Activated naive CD4-positive, alpha-beta T cell treated with anti-CD3 and anti-CD28 coated beads, Interleukin-2, amount 50 U/mL, for 72 hours (primary cell): Measurements from ENCODE around the gene FRMD3. TPM values are rescaled to one million over a fixed set of nuclear protein-coding genes. Genes with fewer than 3 reads are reported as not detected.

ENCODE experiments used
- ATAC-seq, 2 donors: fragments of 150-1000 bp; cut with Tn5 transposase; 2 replicates each; pipeline ENCODE4 v1.10.0; 2021; ENCODE audit warnings: mild to moderate bottlenecking in 2 of 2, moderate library complexity in 2 of 2
- DNase-seq, 2 donors: peaks; one replicate each; pipeline ENCODE4 v3.0.0; 2021 to 2022; ENCODE audit warnings: low spot score in 2 of 2
- H3K27ac Mint-ChIP-seq, 2 donors: one replicate each; pipeline ENCODE4 v1.8.0; 2022; ENCODE audit warnings: mild to moderate bottlenecking in 2 of 2, mixed read lengths in 2 of 2
- H3K36me3 Mint-ChIP-seq, 2 donors: one replicate each; pipeline ENCODE4 v1.8.0; 2022; ENCODE audit warnings: mixed read lengths in 2 of 2
- H3K9me3 Mint-ChIP-seq, 2 donors: one replicate each; pipeline ENCODE4 v1.8.0; 2022; ENCODE audit warnings: mixed read lengths in 2 of 2
- total RNA-seq, 2 donors: library from RNA; stranded (reverse); gene quantifications; one replicate each; pipeline ENCODE4 v1.2.3, GENCODE V29; 2022

FRMD3 gene
- total RNA-seq, 2 donors from 2014 or later: 0.25 to 0.64 TPM

GRCh38 chr9:83238871-83239640 lies 299.1 kb downstream of the FRMD3 start:
- Mint-ChIP-seq H3K27ac (no peak overlapping the region), H3K9me3 (peaks cover 0 to 10% of the 10 kb centered on the region in 2 donors), H3K36me3 (no peaks in the 10 kb centered on the region)
- DNase-seq (no peak), ATAC-seq (no peak)

DNA sequence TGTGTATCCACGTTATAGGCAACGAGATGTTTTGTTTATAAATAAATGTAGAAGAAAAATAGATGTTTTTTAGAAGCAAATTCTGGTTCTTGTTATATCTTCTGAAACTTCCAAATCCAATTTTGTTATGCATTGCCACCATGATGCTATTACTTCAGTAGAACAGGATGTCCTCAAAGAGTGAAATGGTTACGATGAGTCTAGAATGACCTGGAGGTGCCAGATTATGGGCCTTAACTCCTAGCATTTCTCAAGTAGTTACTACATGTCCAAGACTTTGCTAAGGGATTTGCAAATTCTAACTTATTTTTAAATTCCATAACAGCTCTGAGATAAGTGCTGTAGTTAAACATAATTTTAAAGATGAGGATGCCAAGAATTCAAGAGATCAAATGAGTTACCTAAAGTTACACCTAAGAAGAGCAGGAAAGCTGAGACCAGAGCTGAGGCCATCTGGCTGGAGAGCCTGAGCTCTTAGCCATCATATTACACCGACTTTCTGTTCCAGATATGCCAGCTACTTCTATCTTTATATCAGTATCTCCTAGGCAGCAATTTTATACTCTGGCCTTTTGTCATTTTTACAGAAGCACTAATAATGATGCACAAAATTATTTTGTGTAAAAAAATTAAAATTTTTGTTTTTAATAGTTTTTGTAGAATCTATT lies 302.0 kb downstream of the FRMD3 start:
- no peak overlapping the region for H3K27ac Mint-ChIP-seq
- ATAC-seq: no peak
- no peak for DNase-seq
- H3K9me3 Mint-ChIP-seq: peaks cover 5% of the 10 kb centered on the region in 2 donors
- no peaks in the 10 kb centered on the region for H3K36me3 Mint-ChIP-seq

DNA sequence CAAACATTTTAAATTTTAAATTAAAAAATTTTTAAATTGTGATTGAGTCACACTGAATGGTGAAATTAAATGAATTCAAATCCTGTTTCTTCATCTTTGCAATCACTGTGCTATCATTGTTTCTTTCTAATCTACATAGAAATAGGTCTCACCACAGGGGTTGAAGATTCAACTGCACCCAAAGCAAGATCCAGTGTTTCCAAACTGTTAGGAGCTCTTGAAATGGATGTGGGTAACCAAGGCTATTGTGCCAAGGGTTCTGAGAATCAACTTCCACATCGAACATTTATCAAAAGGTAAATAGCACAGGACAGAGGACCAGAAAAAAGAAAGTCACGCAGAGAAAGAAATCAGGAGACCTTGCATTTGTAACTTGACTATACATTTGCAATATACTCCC lies 302.7 kb downstream of the FRMD3 start:
- H3K9me3 Mint-ChIP-seq: peaks cover 1 to 5% of the 10 kb centered on the region in 2 donors
- no peak overlapping the region for H3K27ac Mint-ChIP-seq
- no peaks in the 10 kb centered on the region for H3K36me3 Mint-ChIP-seq
- ATAC-seq (no peak), DNase-seq (no peak)

GRCh38 chr9:83234541-83234940 lies 303.7 kb downstream of the FRMD3 start:
- H3K9me3 Mint-ChIP-seq: peaks cover 0 to 5% of the 10 kb centered on the region in 2 donors
- H3K27ac Mint-ChIP-seq: no peak overlapping the region
- DNase-seq (no peak), ATAC-seq (no peak)
- H3K36me3 Mint-ChIP-seq: no peaks in the 10 kb centered on the region

GRCh38 chr9:83233647-83234046 lies 304.6 kb downstream of the FRMD3 start:
- Mint-ChIP-seq H3K9me3 (peaks cover 0 to 5% of the 10 kb centered on the region in 2 donors), H3K27ac (no peak overlapping the region), H3K36me3 (no peaks in the 10 kb centered on the region)
- DNase-seq (no peak), ATAC-seq (no peak)

- no peak overlapping the region for H3K27ac Mint-ChIP-seq
- no peaks in the 10 kb centered on the region for H3K36me3 Mint-ChIP-seq
- DNase-seq (peak in 1 of 2 donors; percentile 26), ATAC-seq (peak in 1 of 2 donors; percentile 95)
- peaks cover 0 to 5% of the 10 kb centered on the region in 2 donors for H3K9me3 Mint-ChIP-seq
These were observed 307.2 kb downstream of the FRMD3 start for GRCh38 chr9:83231039-83231438.

DNA sequence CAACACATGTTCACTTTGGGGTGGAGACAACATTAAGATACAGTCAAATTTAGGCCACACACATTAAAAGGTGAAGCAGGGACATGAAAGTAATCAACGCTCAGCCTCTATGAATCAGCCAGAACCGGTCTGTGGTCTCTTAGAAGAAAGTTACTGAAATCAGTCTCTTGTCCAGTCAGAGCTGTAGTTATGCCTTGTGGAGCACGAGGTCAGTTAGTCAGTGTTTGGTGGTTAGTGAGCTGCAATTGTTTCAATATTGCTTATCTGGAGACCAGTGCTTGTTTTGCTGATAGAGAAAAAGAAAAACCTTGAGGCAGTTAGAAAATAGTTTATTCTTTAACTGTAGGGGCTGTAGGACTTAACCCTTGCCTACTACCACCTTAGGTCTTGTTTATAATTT lies 317.5 kb downstream of the FRMD3 start:
- H3K36me3 Mint-ChIP-seq: no peaks in the 10 kb centered on the region
- no peak overlapping the region for H3K27ac Mint-ChIP-seq
- peak; percentile 79 to 99 for ATAC-seq
- DNase-seq: no peak
- H3K9me3 Mint-ChIP-seq: peaks cover 0 to 3% of the 10 kb centered on the region in 2 donors

DNA sequence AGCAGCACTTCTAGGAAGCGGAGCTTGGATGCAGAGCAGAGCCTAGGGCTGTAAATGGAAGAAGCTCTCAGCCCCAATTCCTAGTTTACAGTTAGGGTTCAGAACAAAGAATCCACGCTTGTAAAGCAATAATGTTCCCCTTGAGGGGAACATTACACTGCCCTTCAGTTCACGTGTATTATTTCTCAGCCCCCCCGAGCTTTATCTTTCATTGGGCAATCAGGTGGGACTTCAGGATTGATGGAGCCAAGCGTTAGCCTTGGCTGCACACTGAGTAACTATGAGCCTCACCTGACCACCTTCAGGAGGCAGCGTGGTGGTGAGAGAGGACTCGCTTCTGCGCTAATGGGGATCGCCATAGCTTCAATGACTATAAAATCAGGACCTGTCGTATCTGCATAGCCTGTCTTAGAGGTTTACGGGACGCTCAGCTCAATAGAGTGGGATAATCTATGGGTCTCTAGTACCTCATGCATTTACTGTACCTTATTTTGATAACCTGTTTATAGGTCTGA lies 318.2 kb downstream of the FRMD3 start:
- DNase-seq (no peak), ATAC-seq (no peak)
- Mint-ChIP-seq H3K36me3 (no peaks in the 10 kb centered on the region), H3K9me3 (peaks cover 0 to 7% of the 10 kb centered on the region in 2 donors), H3K27ac (no peak overlapping the region)

DNA sequence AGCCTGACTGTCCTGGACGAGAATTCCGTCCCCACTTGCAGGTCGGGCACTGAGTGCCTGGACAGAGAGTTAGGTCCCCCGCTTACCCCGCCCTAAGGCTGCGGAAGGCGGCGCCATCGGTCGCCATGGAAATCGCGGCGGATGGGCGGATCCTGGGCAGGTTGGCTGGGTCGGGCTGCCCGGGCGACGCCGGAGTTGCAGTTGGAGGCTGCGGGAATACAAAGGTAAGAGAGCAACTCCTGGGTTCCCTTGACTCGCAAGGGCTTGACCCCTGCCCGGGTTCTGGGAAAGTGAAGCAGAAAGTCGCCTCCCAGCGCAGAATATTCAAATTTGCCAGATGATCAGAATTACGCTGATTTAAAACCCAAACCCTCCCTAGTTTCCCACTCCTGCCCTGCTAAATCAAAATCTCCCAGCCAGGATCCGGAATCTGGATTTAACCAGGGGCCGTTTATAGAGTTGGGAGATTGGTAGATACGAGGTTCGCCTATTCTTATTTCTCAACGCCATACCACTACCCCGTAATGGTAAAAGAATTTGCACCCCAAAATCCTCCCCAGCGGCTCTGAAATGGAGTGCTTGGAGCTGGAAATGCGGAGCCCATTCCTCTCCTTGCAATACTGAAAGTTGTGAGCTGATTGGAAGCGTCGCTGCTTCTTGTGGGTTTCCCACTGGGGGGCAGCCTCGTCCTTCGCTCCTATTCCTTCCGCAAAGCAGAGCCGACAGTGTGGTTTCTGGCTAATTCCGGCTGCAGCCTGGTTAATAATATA lies 318.9 kb downstream of the FRMD3 start:
- H3K9me3 Mint-ChIP-seq: peaks cover 0 to 12% of the 10 kb centered on the region in 2 donors
- H3K36me3 Mint-ChIP-seq: no peaks in the 10 kb centered on the region
- DNase-seq (peak in 1 of 2 donors; percentile 24), ATAC-seq (no peak)
- H3K27ac Mint-ChIP-seq: peak overlapping the region in 1 of 2 donors; percentile 14

DNA sequence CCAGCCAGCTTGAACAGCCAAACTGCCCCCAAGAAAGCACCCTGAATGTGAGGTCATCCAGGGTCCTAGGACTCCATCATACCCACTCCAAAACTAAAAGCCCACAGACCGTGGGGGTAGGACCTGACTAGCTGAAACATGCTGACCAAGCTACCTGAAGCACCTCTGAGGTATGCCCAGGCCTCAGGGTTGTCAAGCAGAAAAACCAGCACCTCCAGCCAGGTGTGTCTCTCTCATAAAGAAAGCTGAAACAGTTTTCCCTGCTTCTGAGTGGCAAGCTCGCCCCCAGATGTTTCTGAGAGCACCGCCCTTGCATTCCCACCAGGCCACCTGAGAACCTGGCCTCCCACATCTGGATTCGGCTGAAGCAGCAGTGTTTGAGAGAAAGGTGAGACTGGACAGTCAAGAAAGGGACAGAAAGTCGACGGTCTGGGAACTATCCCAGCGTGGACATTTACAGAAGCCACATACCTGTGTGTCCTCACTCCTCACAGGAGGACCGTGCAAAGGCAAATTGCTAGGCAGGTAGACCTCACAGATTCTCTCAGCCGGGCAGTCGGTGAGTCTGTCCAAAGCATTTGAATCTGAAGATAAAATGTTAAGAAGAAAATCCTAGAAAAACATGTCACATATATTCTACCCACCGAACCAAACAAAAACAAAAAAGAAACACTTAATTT lies 319.6 kb downstream of the FRMD3 start:
- DNase-seq (no peak), ATAC-seq (no peak)
- no peaks in the 10 kb centered on the region for H3K36me3 Mint-ChIP-seq
- H3K9me3 Mint-ChIP-seq: peaks cover 0 to 12% of the 10 kb centered on the region in 2 donors
- H3K27ac Mint-ChIP-seq: no peak overlapping the region

DNA sequence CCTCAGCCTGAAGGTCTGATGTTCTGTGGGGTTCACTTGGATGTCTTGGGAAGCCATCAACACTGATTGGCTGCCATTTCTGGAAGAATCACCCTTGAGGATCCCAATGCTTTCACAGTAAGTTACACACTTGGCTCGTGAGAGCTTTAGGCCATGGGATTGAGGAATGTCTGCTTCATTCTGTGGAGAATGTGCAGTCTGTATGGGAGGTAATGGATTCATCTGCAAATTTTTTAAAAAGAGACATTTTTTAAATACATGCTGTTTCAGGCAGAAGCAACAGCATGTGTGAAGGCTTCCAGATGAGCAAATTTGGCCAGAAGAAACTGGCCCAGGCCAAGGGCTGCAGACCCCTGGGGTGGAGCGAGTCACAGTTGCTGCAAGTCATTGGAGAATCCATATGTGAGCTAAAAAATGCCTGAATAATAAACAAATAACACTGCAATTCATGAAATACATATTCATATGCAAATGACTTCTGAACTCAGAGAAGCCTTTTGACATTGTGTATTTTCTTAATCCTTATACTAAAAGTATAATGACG lies 328.9 kb downstream of the FRMD3 start:
- no peaks in the 10 kb centered on the region for H3K36me3 Mint-ChIP-seq
- DNase-seq (no peak), ATAC-seq (no peak)
- H3K9me3 Mint-ChIP-seq: no peaks in the 10 kb centered on the region
- no peak overlapping the region for H3K27ac Mint-ChIP-seq

- ATAC-seq (no peak), DNase-seq (no peak)
- Mint-ChIP-seq H3K9me3 (peaks cover 5 to 6% of the 10 kb centered on the region in 2 donors), H3K27ac (peak overlapping the region in 1 of 2 donors; percentile 79), H3K36me3 (no peaks in the 10 kb centered on the region)
These were observed 329.9 kb downstream of the FRMD3 start for GRCh38 chr9:83208065-83208850.

- Mint-ChIP-seq H3K27ac (no peak overlapping the region), H3K9me3 (peaks cover 5 to 6% of the 10 kb centered on the region in 2 donors), H3K36me3 (no peaks in the 10 kb centered on the region)
- ATAC-seq: no peak
- no peak for DNase-seq
These were observed 334.2 kb downstream of the FRMD3 start for GRCh38 chr9:83204047-83204446.

DNA sequence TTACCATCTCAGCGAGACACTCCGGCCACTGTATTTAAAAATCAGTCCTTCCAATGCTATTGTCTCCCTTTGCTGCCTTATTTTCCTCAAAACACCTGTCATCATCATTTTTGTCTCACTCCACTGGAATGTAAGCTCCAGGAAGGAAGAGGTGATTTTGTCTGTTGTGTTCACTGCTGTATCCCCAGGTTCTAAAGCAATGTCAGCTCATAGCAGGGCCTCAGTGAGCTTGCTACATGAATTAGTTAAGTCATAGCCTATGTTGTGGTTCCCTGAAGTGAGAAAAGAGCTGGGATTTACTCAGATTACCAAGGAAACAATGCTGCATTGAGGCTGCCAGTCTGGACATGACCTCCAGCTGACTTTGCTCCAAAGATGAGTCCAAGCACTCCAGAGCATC lies 337.7 kb downstream of the FRMD3 start:
- Mint-ChIP-seq H3K27ac (no peak overlapping the region), H3K36me3 (no peaks in the 10 kb centered on the region), H3K9me3 (peaks cover 5 to 6% of the 10 kb centered on the region in 2 donors)
- DNase-seq (no peak), ATAC-seq (no peak)

DNA sequence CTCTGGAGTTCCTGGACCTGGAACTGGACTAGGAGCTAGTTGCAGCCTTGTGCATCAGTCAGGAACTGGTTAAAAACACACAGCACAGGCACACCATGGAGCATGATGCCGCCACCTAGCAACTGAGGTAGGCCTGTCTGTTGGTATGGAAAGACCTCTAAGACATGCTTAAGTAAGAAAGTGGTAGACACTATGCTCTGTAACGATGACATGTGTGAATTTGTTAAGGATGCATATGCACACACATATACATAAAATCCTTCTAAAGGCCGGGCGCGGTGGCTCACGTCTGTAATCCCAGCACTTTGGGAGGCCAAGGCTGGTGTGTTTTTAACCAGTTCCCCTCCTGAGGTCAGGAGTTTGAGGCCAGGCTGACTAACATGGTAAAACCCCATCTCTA lies 338.4 kb downstream of the FRMD3 start:
- Mint-ChIP-seq H3K36me3 (no peaks in the 10 kb centered on the region), H3K9me3 (peaks cover 5 to 6% of the 10 kb centered on the region in 2 donors), H3K27ac (no peak overlapping the region)
- no peak for ATAC-seq
- DNase-seq: no peak
